PC-9 (cell line): Measurements from ENCODE around the gene ITSN2.

Source experiments
- EZH2 ChIP-seq: fragments of 200-600 bp; sonication (generic); IDR thresholded peaks from 2 replicates; pipeline ENCODE4 v1.8.0; 2017; ENCODE audit warnings: antibody characterized with exemption, low read depth
- TF ChIP-seq, protein P1 (sequence below): fragments of 200-600 bp; sonication (generic); conservative IDR thresholded peaks from 2 replicates; pipeline ENCODE4 v1.6.1; 2017; ENCODE audit warnings: mixed run types, antibody characterized with exemption, mild to moderate bottlenecking, moderate library complexity

DNA sequence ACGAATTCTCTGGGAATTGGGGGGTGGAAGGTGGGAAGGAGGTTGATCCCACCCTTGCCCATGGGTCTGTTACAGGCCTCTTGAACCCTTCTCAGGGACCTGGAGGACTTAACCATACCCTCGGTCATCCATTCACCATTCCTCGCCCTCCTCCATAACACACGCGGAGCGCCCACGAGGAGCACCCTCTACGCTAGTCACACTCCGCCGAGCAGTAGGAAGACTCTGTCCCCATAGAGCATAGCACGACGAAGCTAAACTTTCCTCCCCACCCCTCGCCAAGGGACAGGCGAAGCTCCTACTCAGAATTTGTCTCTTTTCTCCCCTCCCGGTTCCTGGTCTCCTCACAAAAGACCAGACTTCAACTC is 611 bp upstream of the ITSN2 start:
- TF ChIP-seq, protein P1, sequence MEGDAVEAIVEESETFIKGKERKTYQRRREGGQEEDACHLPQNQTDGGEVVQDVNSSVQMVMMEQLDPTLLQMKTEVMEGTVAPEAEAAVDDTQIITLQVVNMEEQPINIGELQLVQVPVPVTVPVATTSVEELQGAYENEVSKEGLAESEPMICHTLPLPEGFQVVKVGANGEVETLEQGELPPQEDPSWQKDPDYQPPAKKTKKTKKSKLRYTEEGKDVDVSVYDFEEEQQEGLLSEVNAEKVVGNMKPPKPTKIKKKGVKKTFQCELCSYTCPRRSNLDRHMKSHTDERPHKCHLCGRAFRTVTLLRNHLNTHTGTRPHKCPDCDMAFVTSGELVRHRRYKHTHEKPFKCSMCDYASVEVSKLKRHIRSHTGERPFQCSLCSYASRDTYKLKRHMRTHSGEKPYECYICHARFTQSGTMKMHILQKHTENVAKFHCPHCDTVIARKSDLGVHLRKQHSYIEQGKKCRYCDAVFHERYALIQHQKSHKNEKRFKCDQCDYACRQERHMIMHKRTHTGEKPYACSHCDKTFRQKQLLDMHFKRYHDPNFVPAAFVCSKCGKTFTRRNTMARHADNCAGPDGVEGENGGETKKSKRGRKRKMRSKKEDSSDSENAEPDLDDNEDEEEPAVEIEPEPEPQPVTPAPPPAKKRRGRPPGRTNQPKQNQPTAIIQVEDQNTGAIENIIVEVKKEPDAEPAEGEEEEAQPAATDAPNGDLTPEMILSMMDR, result no peak
- no peak for TF ChIP-seq EZH2
